Astrocyte of the cerebellum (primary cell): ENCODE measurements around the gene TM7SF2.

ENCODE experiments used
- DNase-seq: peaks from one replicate; pipeline ENCODE4 v3.0.0-alpha.2; 2011; ENCODE audit warnings: low read depth
- H3K4me3 ChIP-seq: 2 replicates; pipeline ENCODE4 v1.5.1; 2011; ENCODE audit warnings: mild to moderate bottlenecking, low read depth, low read length, moderate library complexity
- CTCF ChIP-seq: IDR thresholded peaks from 2 replicates; pipeline ENCODE4 v1.5.1; 2012; ENCODE audit warnings: low read length, low read depth, moderate library complexity, mild to moderate bottlenecking; ENCODE audit errors: missing control alignments
- in situ Hi-C: cut with HindIII; loops from 2 replicates; pipeline ENCODE4 v1.10.0; 2017; ENCODE audit warnings: low sequenced_read_pairs

The TM7SF2 gene

GRCh38 chr11:65078786-65079342 lies 32.8 kb upstream of the TM7SF2 start:
- in situ Hi-C loops: no loop called here
- DNase-seq: no peak
- no peak overlapping the region for H3K4me3 ChIP-seq
- no peak for TF ChIP-seq CTCF

- no peak for TF ChIP-seq CTCF
- peak overlapping the region; percentile 71 for H3K4me3 ChIP-seq
- in situ Hi-C loops: no loop called here
- DNase-seq: no peak
These were observed 28.4 kb upstream of the TM7SF2 start for GRCh38 chr11:65083134-65083833.

GRCh38 chr11:65083834-65084597 lies 27.7 kb upstream of the TM7SF2 start, which contains the start of the genes CDCA5 and ZFPL1:
TSS of gene CDCA5 (minus strand) at chr11:65084040. CDS start at chr11:65083978, 62 bp downstream.
TSS of gene ZFPL1 (plus strand) at chr11:65084222. CDS start at chr11:65084699, 477 bp downstream.
- no peak for TF ChIP-seq CTCF
- in situ Hi-C loops: no loop called here
- DNase-seq: peak; percentile 88
- peak within 1 kb of the TSS; percentile 71 for H3K4me3 ChIP-seq

- H3K4me3 ChIP-seq: peak overlapping the region; percentile 71
- no peak for TF ChIP-seq CTCF
- in situ Hi-C loops: no loop called here
- no peak for DNase-seq
These were observed 26.9 kb upstream of the TM7SF2 start for GRCh38 chr11:65084598-65085375.

GRCh38 chr11:65085446-65085845 lies 26.2 kb upstream of the TM7SF2 start:
- DNase-seq: no peak
- TF ChIP-seq CTCF: no peak
- no peak overlapping the region for H3K4me3 ChIP-seq
- in situ Hi-C loops: no loop called here

GRCh38 chr11:65086809-65087208 lies 24.9 kb upstream of the TM7SF2 start:
- TF ChIP-seq CTCF: no peak
- in situ Hi-C loops: no loop called here
- no peak overlapping the region for H3K4me3 ChIP-seq
- DNase-seq: no peak
